A673 (cell line): ENCODE data around the gene EIF5A2. TPM values are rescaled to one million over a fixed set of nuclear protein-coding genes. Genes with fewer than 3 reads are reported as not detected.

Source experiments
- BruUV-seq: library from RNA; stranded (reverse); fragments of 400-500 nt; replicated peaks from 2 replicates; lab custom pipeline; 2021; lab: Mats Ljungman, UMichigan
- CTCF ChIA-PET: fragments of 300-600 bp; sonication (Branson Sonifier 250); formaldehyde crosslinking; loops from one replicate; lab custom pipeline; 2022; ENCODE audit warnings: antibody characterized with exemption; lab: Charles Lee
- POLR2A ChIA-PET: fragments of 300-600 bp; sonication (Branson Sonifier 250); formaldehyde crosslinking; loops from one replicate; lab custom pipeline; 2022; ENCODE audit warnings: antibody characterized with exemption; ENCODE audit not compliant: low non-redundant PET; lab: Charles Lee
- DNase-seq: peaks from one replicate; pipeline ENCODE4 v3.0.0-alpha.2; 2015; ENCODE audit warnings: low spot score
- H3K27ac ChIP-seq: fragments of 200-600 bp; sonication (generic); 2 replicates; pipeline ENCODE4 v1.5.1; 2016; ENCODE audit warnings: mixed run types, low read depth, mild to moderate bottlenecking, mixed read lengths, antibody characterized with exemption, low read length; ENCODE audit not compliant: poor library complexity, severe bottlenecking
- H3K27me3 ChIP-seq: fragments of 200-600 bp; sonication (generic); replicated peaks from 2 replicates; pipeline ENCODE4 v1.6.1; 2017; ENCODE audit warnings: mixed run types, low read depth, mild to moderate bottlenecking, mixed read lengths, antibody characterized with exemption, low read length; ENCODE audit not compliant: insufficient read depth, poor library complexity
- H3K36me3 ChIP-seq: fragments of 200-600 bp; sonication (generic); 2 replicates; pipeline ENCODE4 v1.6.1; 2016; ENCODE audit warnings: mixed run types, mild to moderate bottlenecking, mixed read lengths, antibody characterized with exemption, low read length; ENCODE audit not compliant: insufficient read depth, poor library complexity, severe bottlenecking
- H3K4me1 ChIP-seq: fragments of 200-600 bp; sonication (generic); 2 replicates; pipeline ENCODE4 v1.6.1; 2017; ENCODE audit warnings: mixed run types, mild to moderate bottlenecking, mixed read lengths, antibody characterized with exemption, low read length; ENCODE audit not compliant: insufficient read depth, poor library complexity, severe bottlenecking
- H3K4me3 ChIP-seq: fragments of 200-600 bp; sonication (generic); 2 replicates; pipeline ENCODE4 v1.5.1; 2016; ENCODE audit warnings: low read depth, mixed run types, mild to moderate bottlenecking, mixed read lengths, low read length; ENCODE audit not compliant: poor library complexity, severe bottlenecking
- H3K9me3 ChIP-seq: fragments of 200-600 bp; sonication (generic); 2 replicates; pipeline ENCODE4 v1.6.1; 2016; ENCODE audit warnings: mixed run types, low read depth, mild to moderate bottlenecking, mixed read lengths, antibody characterized with exemption, low read length; ENCODE audit not compliant: poor library complexity, severe bottlenecking
- CTCF ChIP-seq: fragments of 300-800, 200-600 bp; sonication (generic); conservative IDR thresholded peaks from 2 replicates; pipeline ENCODE4 v1.5.1; 2017; ENCODE audit warnings: low read depth, mild to moderate bottlenecking, antibody characterized with exemption, low read length, moderate library complexity, mixed read lengths
- EZH2 ChIP-seq: fragments of 200-600 bp; sonication (generic); IDR thresholded peaks from 2 replicates; pipeline ENCODE4 v1.6.1; 2017; ENCODE audit warnings: borderline replicate concordance, low read depth, mild to moderate bottlenecking, mixed read lengths, antibody characterized with exemption, low read length; ENCODE audit not compliant: poor library complexity, severe bottlenecking
- intact Hi-C: fragments of 100-400 bp; cut with micrococcal nuclease; formaldehyde crosslinking; loops from one replicate; pipeline ENCODE4 v1.10.0; 2022; ENCODE audit not compliant: unreplicated experiment
- total RNA-seq: library from RNA; stranded (reverse); gene quantifications from 2 replicates; pipeline ENCODE4 v1.2.3, GENCODE V29; 2021

The EIF5A2 gene
- total RNA-seq, 1 experiment from 2014 or later, result 20.6 TPM

GRCh38 chr3:170953229-170953628, 44.8 kb upstream of the EIF5A2 start:
- Histone ChIP-seq H3K27me3 (no peaks in the 10 kb centered on the region), H3K36me3 (no peaks in the 10 kb centered on the region), H3K9me3 (no peaks in the 10 kb centered on the region), H3K27ac (no peak overlapping the region), H3K4me3 (no peak overlapping the region), H3K4me1 (no peaks in the 10 kb centered on the region)
- POLR2A ChIA-PET, result no interaction called here
- CTCF ChIA-PET, result no interaction called here
- no TSS peak for BruUV-seq
- intact Hi-C loops, result no loop called here
- TF ChIP-seq EZH2 (no peak), CTCF (no peak)
- DNase-seq, result no peak

GRCh38 chr3:170949211-170949610, 40.8 kb upstream of the EIF5A2 start:
- BruUV-seq, result no TSS peak
- Histone ChIP-seq H3K27me3 (no peaks in the 10 kb centered on the region), H3K27ac (no peak overlapping the region), H3K36me3 (no peaks in the 10 kb centered on the region), H3K4me1 (no peaks in the 10 kb centered on the region), H3K9me3 (no peaks in the 10 kb centered on the region), H3K4me3 (no peak overlapping the region)
- no peak for TF ChIP-seq EZH2
- TF ChIP-seq CTCF, result no peak
- CTCF ChIA-PET, result no interaction called here
- POLR2A ChIA-PET, result no interaction called here
- intact Hi-C loops, result no loop called here
- DNase-seq, result no peak

- ChIA-PET POLR2A (no interaction called here), CTCF (no interaction called here)
- no peak for DNase-seq
- Histone ChIP-seq H3K4me3 (no peak overlapping the region), H3K36me3 (no peaks in the 10 kb centered on the region), H3K9me3 (no peaks in the 10 kb centered on the region), H3K27ac (no peak overlapping the region), H3K4me1 (no peaks in the 10 kb centered on the region), H3K27me3 (no peaks in the 10 kb centered on the region)
- TF ChIP-seq CTCF (no peak), EZH2 (no peak)
- intact Hi-C loops, result no loop called here
- BruUV-seq, result no TSS peak
Observed at GRCh38 chr3:170947018-170947769, 38.8 kb upstream of the EIF5A2 start.
